T-helper 9 cell (primary cell): Measurements from ENCODE around the gene FRYL.
A peak's percentile ranks its signal among the peaks of the same experiment; 100 is the strongest.

ENCODE experiments used
- DNase-seq: peaks from one replicate; pipeline ENCODE4 v3.0.0-alpha.2; 2020

FRYL gene

DNA sequence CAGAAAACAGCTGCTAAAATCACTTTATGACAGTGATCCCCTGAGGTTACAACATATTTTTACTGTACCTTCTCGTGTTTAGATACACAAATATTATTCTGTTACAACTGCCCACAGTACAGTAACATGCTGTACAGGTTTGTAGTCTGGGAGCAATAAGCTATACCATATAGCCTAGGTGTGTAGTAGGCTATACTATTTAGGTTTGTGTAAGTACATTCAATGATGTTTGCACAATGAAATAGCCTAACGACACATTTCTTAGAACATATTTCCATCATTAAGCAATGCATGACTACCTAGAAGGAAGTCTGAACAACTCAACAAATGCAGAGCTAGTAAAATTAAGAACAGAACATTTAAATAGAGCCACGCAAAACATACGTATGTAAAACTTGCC, 177.3 kb downstream of the FRYL start:
- DNase-seq, result no peak

DNA sequence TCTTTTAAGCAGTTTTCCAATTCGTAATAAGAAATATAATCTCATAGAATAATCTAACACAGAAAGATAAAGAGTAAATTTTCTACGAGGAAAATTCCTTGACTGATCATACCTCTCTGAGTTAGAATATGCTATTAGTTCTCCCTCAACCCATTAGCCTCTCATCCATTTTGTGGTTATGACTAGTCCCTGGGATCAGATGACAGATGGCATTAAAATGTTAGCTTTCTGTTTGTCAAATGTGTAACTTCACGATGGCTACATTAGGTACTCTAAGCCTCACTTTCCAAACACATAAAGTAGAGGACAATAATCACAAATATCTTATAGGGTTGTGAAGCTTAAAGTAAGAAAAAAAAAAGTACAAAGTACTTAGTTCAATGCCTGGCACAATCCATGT, 177.9 kb downstream of the FRYL start:
- DNase-seq, result no peak

DNA sequence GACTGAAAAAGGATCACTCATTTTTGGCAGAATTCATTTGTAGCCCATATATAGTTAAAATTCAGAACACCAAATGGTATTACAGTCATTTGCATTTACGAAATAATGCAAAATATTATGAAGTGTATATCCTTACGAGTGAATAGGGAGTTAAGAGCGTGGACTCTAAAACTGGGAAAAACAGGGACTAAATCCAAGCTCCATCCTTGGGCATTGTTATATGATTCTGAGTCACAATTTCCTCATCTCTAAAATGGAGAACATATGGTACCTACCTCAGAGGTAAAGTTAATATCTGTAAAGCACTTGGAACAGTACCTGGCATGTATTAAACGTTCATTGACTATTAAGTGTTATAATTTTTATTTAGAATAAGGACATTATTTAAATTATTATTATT, 183.7 kb downstream of the FRYL start:
- no peak for DNase-seq

DNA sequence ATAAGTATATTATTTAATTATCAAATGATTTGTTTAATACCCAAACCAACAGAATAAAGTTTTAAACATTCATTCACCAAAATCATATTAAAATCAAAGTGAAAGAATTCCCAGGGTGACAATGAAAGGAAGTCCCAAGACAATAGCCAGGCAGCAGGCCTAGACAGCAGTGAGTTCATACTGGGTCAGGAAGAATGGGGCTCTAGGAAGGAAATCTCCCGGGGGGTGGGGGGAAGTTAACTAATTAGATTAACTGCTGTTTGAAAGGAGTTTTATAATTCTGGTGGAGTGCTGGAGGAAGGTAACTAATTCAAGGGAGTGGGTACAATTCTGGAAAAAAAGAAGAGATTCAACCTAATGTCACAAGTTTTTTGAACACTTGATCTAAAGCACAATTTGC, 185.9 kb downstream of the FRYL start:
- DNase-seq, result no peak

- DNase-seq, result no peak
Observed at GRCh38 chr4:48591372-48591771, 188.7 kb downstream of the FRYL start.

- no peak for DNase-seq
Observed at GRCh38 chr4:48590884-48591283, 189.2 kb downstream of the FRYL start.

DNA sequence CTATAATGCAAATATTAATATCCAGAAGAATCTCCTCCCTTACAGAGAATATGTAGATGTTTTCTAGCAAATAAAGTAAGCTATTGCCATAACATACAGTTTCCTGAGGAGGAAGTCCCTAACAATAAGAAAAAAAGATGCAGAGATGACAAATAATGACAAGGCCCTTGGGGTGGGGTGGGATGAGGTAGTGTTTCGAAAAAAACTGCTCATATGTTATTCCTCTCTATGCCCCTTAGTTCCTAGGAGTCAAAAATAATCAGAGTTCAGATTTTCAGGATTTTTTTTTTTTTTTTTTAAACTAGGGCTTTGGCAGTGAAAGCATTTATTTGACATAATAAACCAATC, 191.0 kb downstream of the FRYL start:
- no peak for DNase-seq

- DNase-seq, result no peak
Observed at GRCh38 chr4:48588230-48589097, 191.6 kb downstream of the FRYL start.

GRCh38 chr4:48585401-48585800, 194.7 kb downstream of the FRYL start:
- DNase-seq, result no peak

DNA sequence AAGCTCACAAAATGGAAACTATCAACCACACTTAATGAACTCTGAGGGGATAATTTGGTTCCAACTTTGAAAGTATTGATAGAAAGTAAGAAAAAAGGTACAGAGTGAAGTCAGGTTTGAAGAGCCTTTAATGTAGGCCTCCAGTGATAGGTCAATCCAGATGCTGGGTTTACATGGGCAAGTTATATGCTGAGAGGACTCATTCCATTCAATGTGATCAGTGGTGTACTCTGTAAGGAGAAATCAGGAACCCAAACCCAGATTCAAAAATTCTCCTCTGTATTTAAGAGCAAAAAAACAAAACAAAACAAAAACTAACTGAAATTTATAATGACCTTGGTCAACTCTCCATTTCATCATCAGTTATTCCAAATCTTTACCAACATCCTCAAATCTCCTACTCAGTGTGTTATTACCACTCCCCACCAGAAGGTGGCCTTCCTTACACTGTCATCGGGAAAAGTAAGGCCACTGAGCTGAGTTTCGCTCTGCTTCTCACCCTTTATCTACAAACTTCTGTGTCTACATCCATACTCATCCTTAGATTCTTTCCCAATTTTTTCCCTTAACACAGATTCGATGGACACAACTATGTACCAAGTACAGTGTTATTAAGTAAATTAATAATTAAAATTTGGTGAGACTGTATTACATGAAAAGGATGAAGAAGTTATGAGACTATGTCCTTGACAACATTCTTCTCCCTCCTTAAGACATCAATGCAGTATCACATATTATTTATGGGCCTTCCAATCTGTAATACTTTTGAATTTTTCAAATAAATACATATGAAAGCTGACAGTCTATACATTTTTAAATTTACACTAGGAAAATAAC, 201.7 kb downstream of the FRYL start:
- DNase-seq, result peak; percentile 36

DNA sequence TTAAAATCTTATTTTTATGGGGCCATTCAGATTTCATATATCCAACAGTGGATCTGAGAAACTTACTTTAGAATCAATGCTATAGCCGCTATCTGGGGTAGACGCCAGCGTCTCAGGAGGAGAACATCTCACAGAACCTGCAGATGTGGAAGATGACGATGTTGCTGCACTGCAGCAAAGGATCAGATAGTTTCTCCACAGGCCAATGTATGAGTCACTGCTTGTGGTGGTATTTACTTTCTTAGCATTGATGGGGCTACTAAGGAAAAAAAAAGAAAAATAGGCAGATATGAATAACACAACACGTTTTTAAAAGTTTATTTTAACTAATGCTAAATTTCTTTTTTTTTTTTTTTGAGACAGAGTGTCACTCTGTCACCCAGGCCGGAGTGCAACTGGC, 204.1 kb downstream of the FRYL start:
- DNase-seq, result no peak

DNA sequence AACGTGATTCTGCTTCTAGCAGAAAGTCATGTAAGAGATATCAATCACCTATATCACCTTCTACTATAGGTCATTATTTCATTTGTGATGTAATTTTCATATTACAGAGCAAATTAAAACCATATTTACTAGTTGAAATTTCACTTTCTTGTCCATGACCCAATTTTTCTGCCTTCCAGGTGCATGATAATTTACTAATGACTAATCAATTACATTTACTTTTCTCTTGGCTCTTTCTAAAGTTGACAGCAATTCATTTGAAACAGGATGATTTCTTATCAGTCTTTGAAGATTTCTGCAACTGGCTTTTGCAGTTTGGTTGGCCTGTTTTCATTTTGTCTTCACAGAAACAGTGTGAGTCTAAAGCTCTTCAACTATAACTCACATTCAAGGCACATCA, 208.6 kb downstream of the FRYL start:
- DNase-seq, result no peak

- no peak for DNase-seq
Observed at GRCh38 chr4:48570646-48571220, 209.3 kb downstream of the FRYL start.

DNA sequence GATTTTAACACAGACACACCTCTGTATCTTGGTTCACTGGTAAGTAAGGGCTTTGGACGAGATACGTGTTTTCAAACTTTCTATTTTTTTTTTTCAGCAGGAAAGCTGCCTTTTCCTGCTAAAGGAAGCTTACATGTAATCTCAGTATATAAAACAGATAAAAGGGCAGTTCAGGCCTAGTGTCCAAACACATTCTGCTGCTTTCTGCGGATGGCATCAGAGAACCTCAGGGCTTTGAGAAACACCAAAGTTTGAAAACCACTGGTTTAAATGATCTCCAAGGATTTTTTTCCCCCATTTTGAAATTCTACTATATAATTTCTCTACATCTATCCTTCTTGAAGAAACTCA, 214.1 kb downstream of the FRYL start:
- no peak for DNase-seq

DNA sequence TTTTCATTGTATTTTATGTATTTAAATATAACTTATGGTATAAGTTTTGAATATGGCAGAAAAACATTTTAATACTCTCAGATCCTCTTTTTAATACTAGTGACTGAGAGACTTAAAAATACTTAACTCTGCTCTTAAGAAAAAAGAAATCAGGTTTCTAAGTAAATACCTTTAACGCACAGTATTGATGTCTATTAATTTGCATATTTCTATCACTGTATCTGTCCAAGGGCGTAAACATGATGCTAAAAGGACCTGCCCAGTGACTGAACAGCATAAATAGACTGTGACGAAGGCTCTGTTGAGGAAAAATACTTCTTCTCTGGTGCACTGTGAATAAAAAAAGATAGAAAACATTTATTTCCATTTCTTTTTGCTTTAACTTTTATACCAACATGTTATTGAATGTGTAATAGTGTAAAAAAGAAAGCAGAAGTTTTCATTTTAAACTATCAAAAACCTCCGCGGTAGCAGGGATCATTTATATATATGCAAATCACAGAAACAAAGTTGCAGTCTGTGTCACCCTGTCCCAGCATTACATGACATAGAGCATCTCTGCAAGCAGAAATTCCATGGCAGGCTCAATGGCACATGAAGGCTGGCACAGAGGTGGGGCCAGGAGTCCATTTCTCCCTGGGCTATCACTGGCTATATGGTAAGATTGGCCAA, 214.6 kb downstream of the FRYL start:
- no peak for DNase-seq

DNA sequence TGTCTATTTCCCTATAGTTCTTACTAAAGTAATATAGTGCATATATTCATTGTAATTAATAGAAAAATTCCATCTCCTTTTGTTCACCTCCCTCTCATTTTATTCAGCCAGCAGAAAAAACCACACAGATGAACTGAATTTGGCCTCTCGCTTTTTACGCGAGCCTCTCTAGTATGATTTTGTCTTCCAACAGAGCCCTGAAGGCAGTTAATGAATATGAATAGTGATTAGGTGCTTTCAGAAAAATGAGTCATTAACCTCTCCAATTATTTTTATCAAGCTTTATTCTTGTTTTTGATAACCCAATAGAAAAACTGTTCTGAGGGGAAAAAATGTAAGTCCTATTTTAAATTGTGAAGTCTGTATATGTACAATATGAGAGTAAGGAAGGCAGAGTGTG, 215.9 kb downstream of the FRYL start:
- no peak for DNase-seq

DNA sequence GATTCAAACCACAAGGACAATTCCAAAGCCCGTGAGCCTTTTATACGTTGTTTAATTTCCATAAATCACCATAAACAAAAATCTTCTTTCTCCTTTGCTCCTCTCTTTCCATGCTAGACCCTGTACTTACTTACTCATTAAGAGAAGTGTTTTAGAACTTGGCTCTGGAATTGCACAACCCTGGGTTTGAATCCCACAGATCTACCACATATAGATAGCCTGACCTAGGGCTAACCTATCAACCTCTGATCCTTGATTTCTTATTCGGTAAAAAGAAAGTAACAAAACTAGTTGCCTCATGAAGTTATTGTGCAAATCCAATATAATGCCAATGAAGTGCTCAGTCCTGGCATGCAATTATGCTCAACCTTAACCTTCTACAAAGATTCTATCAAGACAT, 221.3 kb downstream of the FRYL start:
- no peak for DNase-seq

DNA sequence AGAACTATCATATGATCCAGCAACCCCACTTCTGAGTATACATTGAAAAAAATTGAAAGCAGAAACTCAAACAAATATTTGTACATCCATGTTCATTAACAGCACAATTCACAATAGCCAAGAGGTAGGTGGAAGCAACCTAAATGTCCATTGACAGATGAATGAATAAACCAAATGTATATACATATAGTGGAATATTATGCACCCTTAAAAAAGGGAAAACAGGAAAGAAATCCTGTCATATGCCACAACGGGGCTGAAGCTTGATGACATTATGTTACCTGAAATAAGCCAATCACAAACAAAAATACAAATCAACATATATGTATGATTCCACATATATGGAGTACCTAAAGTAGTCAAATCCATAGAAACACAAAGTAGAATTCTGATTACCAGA, 222.1 kb downstream of the FRYL start:
- DNase-seq, result no peak

- no peak for DNase-seq
Observed at GRCh38 chr4:48557478-48557877, 222.6 kb downstream of the FRYL start.

GRCh38 chr4:48556268-48556667, 223.8 kb downstream of the FRYL start:
- DNase-seq, result no peak

DNA sequence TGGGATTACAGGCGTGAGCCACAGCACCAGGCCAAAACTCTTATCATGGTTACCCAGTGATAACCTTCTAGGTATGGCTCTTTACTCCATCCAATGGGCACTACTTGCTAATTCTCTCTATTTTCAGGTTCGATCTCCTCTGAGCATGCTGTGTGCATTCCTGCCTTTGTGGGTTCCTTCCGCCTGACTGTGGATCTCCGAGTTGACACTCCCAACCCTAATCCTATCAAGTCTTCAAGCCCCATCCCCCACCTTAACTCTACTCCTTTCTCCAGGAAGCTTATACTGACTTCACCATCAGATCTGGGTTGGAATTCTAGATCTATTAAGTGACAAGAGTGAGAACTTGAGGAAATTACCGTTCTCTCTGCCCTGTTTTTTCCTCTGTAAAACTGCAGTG, 225.5 kb downstream of the FRYL start:
- DNase-seq, result no peak

GRCh38 chr4:48553720-48554119, 226.4 kb downstream of the FRYL start:
- DNase-seq, result no peak

GRCh38 chr4:48546336-48546735, 233.7 kb downstream of the FRYL start:
- no peak for DNase-seq
